ENCODE results near the gene C1orf159. TPM values are rescaled to one million over a fixed set of nuclear protein-coding genes. Genes with fewer than 3 reads are reported as not detected.

C1orf159 gene
- total RNA-seq, 1 donor from 2014 or later: 8.0 TPM

DNA sequence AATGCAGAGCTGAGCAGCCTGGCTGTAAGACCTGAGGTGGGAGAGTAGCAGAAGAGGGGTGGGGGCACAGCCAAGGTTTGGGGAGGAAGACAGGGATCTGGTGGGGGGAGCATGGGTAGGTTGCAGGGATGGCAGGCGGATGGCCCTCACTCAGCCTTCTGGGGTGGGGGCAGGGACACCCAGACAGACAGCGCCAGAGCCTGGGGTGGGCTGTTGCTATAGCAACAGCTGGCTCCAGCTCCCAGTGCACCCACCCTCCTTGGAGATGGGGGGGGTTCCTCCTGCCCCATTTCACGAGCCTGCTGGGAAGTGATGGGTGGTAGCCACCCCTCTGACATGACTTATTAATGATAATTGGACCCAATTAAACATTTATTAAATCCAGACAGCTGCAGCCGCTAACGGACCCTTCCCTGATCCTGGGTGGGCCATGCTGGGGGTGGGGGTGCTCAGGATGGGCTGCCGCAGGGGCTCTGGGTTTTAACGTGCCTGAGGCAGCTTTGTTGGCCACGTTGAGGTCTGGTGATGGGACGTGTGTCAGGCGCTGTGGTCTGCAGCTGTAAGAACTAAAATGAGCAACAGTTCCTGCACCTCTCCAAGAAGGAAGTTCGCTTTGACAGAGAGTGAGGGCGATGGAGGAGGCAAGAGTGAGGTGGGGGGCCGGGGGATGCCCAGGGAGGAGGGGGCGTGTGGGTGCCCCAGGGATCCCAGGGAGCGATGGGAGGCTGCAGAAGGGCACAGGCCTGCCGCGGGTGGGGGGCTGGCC is 76.6 kb downstream of the C1orf159 start:
- DNase-seq (ENCODE audit: low spot score): no peak
- no peak overlapping the region for H3K9ac ChIP-seq
- Mint-ChIP-seq H3K9me3 (no peaks in the 10 kb centered on the region), H3K4me3 (peak overlapping the region; percentile 71), H3K4me1 (peaks cover 5% of the 10 kb centered on the region), H3K27ac (no peak overlapping the region), H3K36me3 (peaks cover 9% of the 10 kb centered on the region), H3K27me3 (ENCODE audit: insufficient read depth, low read depth) (peaks cover 18% of the 10 kb centered on the region)
- TF ChIP-seq EZH2phosphoT487 (IDR thresholded peaks at IDR 0.05): no peak
- TF ChIP-seq CTCF (IDR thresholded peaks at IDR 0.05): no peak
- TF ChIP-seq EZH2 (IDR thresholded peaks at IDR 0.05): no peak
- peaks cover 5% of the 10 kb centered on the region for H3K79me2 ChIP-seq (ENCODE audit: low read depth)
- peaks cover 17% of the 10 kb centered on the region for H3F3A ChIP-seq (ENCODE audit: low read depth)
- no peak overlapping the region for H3K27ac ChIP-seq
- H3K4me2 ChIP-seq: peak overlapping the region; percentile 99
- H3K4me3 ChIP-seq: peak overlapping the region; percentile 52
- H4K20me1 ChIP-seq (ENCODE audit: low read depth): peaks cover 86% of the 10 kb centered on the region
- no peaks in the 10 kb centered on the region for H3K9me3 ChIP-seq (ENCODE audit: low read depth)
- peaks cover 20% of the 10 kb centered on the region for H3K4me1 ChIP-seq
- H2AFZ ChIP-seq (replicated peaks): no peak overlapping the region
- no peaks in the 10 kb centered on the region for H3K36me3 ChIP-seq
- H3K27me3 ChIP-seq: peaks cover 35% of the 10 kb centered on the region

DNA sequence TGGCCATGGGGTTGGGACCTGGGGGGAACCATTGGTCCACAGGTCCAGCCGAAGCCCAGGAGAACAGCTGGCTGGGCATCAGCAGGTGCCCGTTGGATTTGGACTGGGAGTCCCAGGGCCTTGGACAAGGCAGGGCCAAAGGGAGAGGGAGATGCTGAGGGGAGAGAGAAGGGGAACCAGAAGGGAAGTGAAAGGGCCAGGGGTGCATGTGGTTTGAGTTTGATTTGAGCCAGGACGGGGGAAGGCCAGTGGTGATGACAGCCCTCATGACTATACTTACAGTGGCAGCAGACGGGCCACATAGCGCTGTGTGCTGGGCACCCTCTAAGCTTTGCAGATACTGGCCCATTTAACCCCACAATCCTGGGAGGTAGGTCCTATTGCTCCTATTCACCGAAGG is 77.2 kb downstream of the C1orf159 start:
- H3K4me3 ChIP-seq: no peak overlapping the region

GRCh38 chr1:1037366-1038327 is 78.2 kb downstream of the C1orf159 start:
- TF ChIP-seq CTCF (IDR thresholded peaks at IDR 0.05) (no peak), EZH2phosphoT487 (IDR thresholded peaks at IDR 0.05) (no peak), EZH2 (IDR thresholded peaks at IDR 0.05) (no peak)
- Histone ChIP-seq H3K27ac (no peak overlapping the region), H3K27me3 (peaks cover 42% of the 10 kb centered on the region)

More for the DNA sequence above, 77.2 kb downstream of the C1orf159 start:
- peaks cover 9% of the 10 kb centered on the region for H3K36me3 Mint-ChIP-seq
- Histone ChIP-seq H3K4me1 (peaks cover 22% of the 10 kb centered on the region), H4K20me1 (ENCODE audit: low read depth) (peaks cover 92% of the 10 kb centered on the region), H3K27ac (no peak overlapping the region), H3K4me2 (no peak overlapping the region), H2AFZ (replicated peaks) (no peak overlapping the region), H3K9ac (no peak overlapping the region), H3K79me2 (ENCODE audit: low read depth) (peaks cover 8% of the 10 kb centered on the region), H3K9me3 (ENCODE audit: low read depth) (no peaks in the 10 kb centered on the region), H3K36me3 (no peaks in the 10 kb centered on the region), H3K27me3 (peaks cover 41% of the 10 kb centered on the region), H3F3A (ENCODE audit: low read depth) (peaks cover 18% of the 10 kb centered on the region)
- TF ChIP-seq CTCF (IDR thresholded peaks at IDR 0.05) (no peak), EZH2phosphoT487 (IDR thresholded peaks at IDR 0.05) (no peak), EZH2 (IDR thresholded peaks at IDR 0.05) (no peak)
- H3K27ac Mint-ChIP-seq: no peak overlapping the region
- H3K4me3 Mint-ChIP-seq: no peak overlapping the region
- no peak for DNase-seq (ENCODE audit: low spot score)
- no peaks in the 10 kb centered on the region for H3K9me3 Mint-ChIP-seq
- H3K27me3 Mint-ChIP-seq (ENCODE audit: insufficient read depth, low read depth): peaks cover 18% of the 10 kb centered on the region
- peaks cover 5% of the 10 kb centered on the region for H3K4me1 Mint-ChIP-seq

More at GRCh38 chr1:1037366-1038327, 78.2 kb downstream of the C1orf159 start:
- no peaks in the 10 kb centered on the region for H3K9me3 ChIP-seq (ENCODE audit: low read depth)
- H3K4me1 ChIP-seq: peaks cover 22% of the 10 kb centered on the region
- Mint-ChIP-seq H3K27ac (no peak overlapping the region), H3K36me3 (peaks cover 6% of the 10 kb centered on the region), H3K4me1 (peaks cover 5% of the 10 kb centered on the region), H3K9me3 (no peaks in the 10 kb centered on the region), H3K4me3 (no peak overlapping the region), H3K27me3 (ENCODE audit: insufficient read depth, low read depth) (peaks cover 18% of the 10 kb centered on the region)
- peaks cover 87% of the 10 kb centered on the region for H4K20me1 ChIP-seq (ENCODE audit: low read depth)
- no peak overlapping the region for H3K4me3 ChIP-seq
- no peak overlapping the region for H3K9ac ChIP-seq
- H3K36me3 ChIP-seq: no peaks in the 10 kb centered on the region
- DNase-seq (ENCODE audit: low spot score): no peak
- no peak overlapping the region for H2AFZ ChIP-seq (replicated peaks)
- peaks cover 19% of the 10 kb centered on the region for H3F3A ChIP-seq (ENCODE audit: low read depth)
- peaks cover 8% of the 10 kb centered on the region for H3K79me2 ChIP-seq (ENCODE audit: low read depth)
- no peak overlapping the region for H3K4me2 ChIP-seq

All from neural progenitor cell (in vitro differentiated cells).